ENCODE results near the gene ITGB4.
"Not testable (repeated sequence)": the region's sequence is repeated elsewhere in the genome, so short reads cannot be mapped to it uniquely, and the experiment has no call there.

The ITGB4 gene

GRCh38 chr17:75752802-75753513 is 31.7 kb downstream of the ITGB4 start:
- DNase-seq (ENCODE audit: low read depth in 2 of 3, low spot score in 1 of 3): no peak

- DNase-seq (ENCODE audit: low read depth in 2 of 3, low spot score in 1 of 3): peak in 1 of 3 donors; percentile 63
Observed at GRCh38 chr17:75753514-75754377, 32.5 kb downstream of the ITGB4 start.

- no peak for DNase-seq (ENCODE audit: low read depth in 2 of 3, low spot score in 1 of 3)
Observed at GRCh38 chr17:75754378-75755204, 33.3 kb downstream of the ITGB4 start.

- DNase-seq (ENCODE audit: low read depth in 2 of 3, low spot score in 1 of 3): no peak
Observed at GRCh38 chr17:75755205-75755901, 34.1 kb downstream of the ITGB4 start.

- no peak for DNase-seq (ENCODE audit: low read depth in 2 of 3, low spot score in 1 of 3)
Observed at GRCh38 chr17:75755990-75756389, 34.7 kb downstream of the ITGB4 start.

GRCh38 chr17:75756451-75757085 is 35.3 kb downstream of the ITGB4 start:
- DNase-seq (ENCODE audit: low read depth in 2 of 3, low spot score in 1 of 3): no peak

GRCh38 chr17:75757086-75757681 is 35.9 kb downstream of the ITGB4 start:
- no peak for DNase-seq (ENCODE audit: low read depth in 2 of 3, low spot score in 1 of 3)

- DNase-seq (ENCODE audit: low read depth in 2 of 3, low spot score in 1 of 3): no peak
Observed at GRCh38 chr17:75758131-75758905, 37.1 kb downstream of the ITGB4 start.

- no peak for DNase-seq (ENCODE audit: low read depth in 2 of 3, low spot score in 1 of 3)
Observed at GRCh38 chr17:75759457-75759856, 38.2 kb downstream of the ITGB4 start.

- DNase-seq (ENCODE audit: low read depth in 2 of 3, low spot score in 1 of 3): not testable (repeated sequence)
Observed at GRCh38 chr17:75759978-75760640, 38.9 kb downstream of the ITGB4 start.

- DNase-seq (ENCODE audit: low read depth in 2 of 3, low spot score in 1 of 3): no peak
Observed at GRCh38 chr17:75762513-75763268, 41.4 kb downstream of the ITGB4 start.

GRCh38 chr17:75763269-75763607 is 42.0 kb downstream of the ITGB4 start:
- DNase-seq (ENCODE audit: low read depth in 2 of 3, low spot score in 1 of 3): no peak

GRCh38 chr17:75763613-75764416 is 42.6 kb downstream of the ITGB4 start:
- DNase-seq (ENCODE audit: low read depth in 2 of 3, low spot score in 1 of 3): no peak

- no peak for DNase-seq (ENCODE audit: low read depth in 2 of 3, low spot score in 1 of 3)
Observed at GRCh38 chr17:75764417-75764710, 43.1 kb downstream of the ITGB4 start.

- DNase-seq (ENCODE audit: low read depth in 2 of 3, low spot score in 1 of 3): peak in 1 of 3 donors; percentile 70
Observed at GRCh38 chr17:75764711-75765421, 43.6 kb downstream of the ITGB4 start, which contains the start of gene GALK1. Gene GALK1, minus strand, starts transcription at chr17:75765192. Its CDS starts 56 bp downstream, at chr17:75765136.

GRCh38 chr17:75765981-75766380 is 44.7 kb downstream of the ITGB4 start:
- no peak for DNase-seq (ENCODE audit: low read depth in 2 of 3, low spot score in 1 of 3)

- DNase-seq (ENCODE audit: low read depth in 2 of 3, low spot score in 1 of 3): no peak
Observed at GRCh38 chr17:75767881-75768280, 46.6 kb downstream of the ITGB4 start.

Measured in stimulated activated CD4-positive, alpha-beta T cell treated with anti-CD3 and anti-CD28 coated beads, Interleukin-12 subunit alpha, Interleukin-12 subunit beta, amount 100 ng/mL, for 48 hours (primary cell).